Aorta (tissue), 5 donors: ENCODE measurements around the gene NPR3. TPM values are rescaled to one million over a fixed set of nuclear protein-coding genes. Genes with fewer than 3 reads are reported as not detected.
A peak's percentile ranks its signal among the peaks of the same experiment; 100 is the strongest.

ENCODE experiments used
- ATAC-seq: fragments of 200-7000 bp; cut with Tn5 transposase; one replicate; pipeline ENCODE4 v1.9.1; 2022; ENCODE audit warnings: moderate library complexity; ENCODE audit not compliant: low FRiP score
- DNase-seq, 2 donors: peaks; one replicate each; pipeline ENCODE4 v3.0.0-alpha.2; 2020
- H3K27ac ChIP-seq, 2 donors: one replicate each; pipeline ENCODE4 v1.5.1; 2013; ENCODE audit warnings: low read length in 2 of 2, mild to moderate bottlenecking in 2 of 2, moderate library complexity in 2 of 2, control low read depth in 1 of 2, inconsistent platforms in 1 of 2, low read depth in 1 of 2
- H3K27me3 ChIP-seq, 2 donors: one replicate each; pipeline ENCODE4 v1.6.1; 2013; ENCODE audit warnings: control low read depth in 1 of 2, low read length in 1 of 2, mild to moderate bottlenecking in 1 of 2, moderate library complexity in 1 of 2; ENCODE audit not compliant: insufficient read depth in 2 of 2, control insufficient read depth in 1 of 2
- H3K36me3 ChIP-seq, 2 donors: one replicate each; pipeline ENCODE4 v1.6.1; 2013; ENCODE audit warnings: control low read depth in 1 of 2, low read length in 1 of 2, mild to moderate bottlenecking in 1 of 2; ENCODE audit not compliant: insufficient read depth in 2 of 2, control insufficient read depth in 1 of 2
- H3K4me1 ChIP-seq, 2 donors: one replicate each; pipeline ENCODE4 v1.6.1; 2013; ENCODE audit warnings: low read length in 2 of 2, control low read depth in 1 of 2, mild to moderate bottlenecking in 1 of 2, moderate library complexity in 1 of 2; ENCODE audit not compliant: insufficient read depth in 2 of 2, control insufficient read depth in 1 of 2
- H3K4me3 ChIP-seq, 2 donors: one replicate each; pipeline ENCODE4 v1.5.1; 2013; ENCODE audit warnings: low read length in 2 of 2, control low read depth in 1 of 2, mild to moderate bottlenecking in 1 of 2
- H3K9me3 ChIP-seq: one replicate; pipeline ENCODE4 v1.6.1; 2013; ENCODE audit warnings: mild to moderate bottlenecking, low read length; ENCODE audit not compliant: control insufficient read depth
- WGBS, 2 donors: extraction: QIAGEN DNeasy Blood & Tissue Kit; methylation state at CpG; one replicate each; pipeline ENCODE4 v1.1.7; 2013; 5-methylcytosine and 5-hydroxymethylcytosine counted together
- intact Hi-C, 2 donors: fragments of 100-400 bp; cut with DNase I; formaldehyde crosslinking; loops; one replicate each; pipeline versions ENCODE4 v1.14.2 to v1.15.0; 2022
- polyA plus RNA-seq, 2 donors: library from polyadenylated mRNA; stranded (reverse); fragments of 200-250 nt; gene quantifications; one replicate each; pipeline ENCODE4 v1.2.3, GENCODE V29; 2013
- total RNA-seq, 2 donors: library from RNA; stranded (reverse); fragmentation: NEBNext Ultra II Directional; extraction: Animal tissue kit (Norgen Biotek cat#: 25700); gene quantifications; one replicate each; pipeline ENCODE4 v1.2.1, GENCODE V29; 2021
- donor health status: healthy with polysubstance abuse.
- donor health status: Bipolar disorder and iron deficiency.
- donor health status: DM: no; HTN: no; CAD: no.
- donor health status: DM: no; HTN: no; CAD: no.
- donor health status: DM: yes; HTN: yes; CAD: no.

Gene NPR3
- total and polyA plus RNA-seq, 4 donors: 7.9 to 29.7 (median 13.1) TPM

GRCh38 chr5:32778403-32778802 lies 67.3 kb downstream of the NPR3 start:
- peaks cover 0 to 6% of the 10 kb centered on the region in 2 donors for H3K36me3 ChIP-seq
- H3K27ac ChIP-seq: no peak overlapping the region
- H3K9me3 ChIP-seq: no peaks in the 10 kb centered on the region
- intact Hi-C loops: loop anchor here in 1 of 2 donors (5.0 kb wide), 1 partner anchor 66 kb away; the partner anchor contains the start of gene NPR3
- DNase-seq: no peak
- 98 to 100% methylated on average over 2 of the region's 2 CpGs for WGBS, 2 donors
- no peak overlapping the region for H3K4me3 ChIP-seq
- no peaks in the 10 kb centered on the region for H3K27me3 ChIP-seq
- no peak for ATAC-seq
- peaks cover 3 to 8% of the 10 kb centered on the region in 2 donors for H3K4me1 ChIP-seq

- 21 to 22% methylated on average over 5 of the region's 5 CpGs for WGBS, 2 donors
- ATAC-seq (no peak), DNase-seq (no peak)
- Histone ChIP-seq H3K27me3 (no peaks in the 10 kb centered on the region), H3K4me3 (no peak overlapping the region), H3K36me3 (peaks cover 0 to 2% of the 10 kb centered on the region in 2 donors), H3K4me1 (peaks cover 3 to 8% of the 10 kb centered on the region in 2 donors), H3K27ac (peak overlapping the region; percentile 33 to 92), H3K9me3 (no peaks in the 10 kb centered on the region)
- intact Hi-C loops: loop anchor here in 1 of 2 donors (5.0 kb wide), 1 partner anchor 68 kb away; the partner anchor contains the start of gene NPR3
These were observed 68.8 kb downstream of the NPR3 start for GRCh38 chr5:32779754-32780415.

GRCh38 chr5:32780508-32780919 lies 69.4 kb downstream of the NPR3 start:
- ATAC-seq: no peak
- intact Hi-C loops: no loop called here
- no peak overlapping the region for H3K4me3 ChIP-seq
- 2 to 5% methylated on average over 10 of the region's 10 CpGs for WGBS, 2 donors
- H3K9me3 ChIP-seq: no peaks in the 10 kb centered on the region
- no peaks in the 10 kb centered on the region for H3K27me3 ChIP-seq
- H3K36me3 ChIP-seq: no peaks in the 10 kb centered on the region
- no peak for DNase-seq
- H3K4me1 ChIP-seq: peaks cover 3 to 8% of the 10 kb centered on the region in 2 donors
- peak overlapping the region; percentile 33 to 37 for H3K27ac ChIP-seq

GRCh38 chr5:32783661-32784060 lies 72.5 kb downstream of the NPR3 start:
- DNase-seq (no peak), ATAC-seq (no peak)
- intact Hi-C loops: no loop called here
- no peaks in the 10 kb centered on the region for H3K36me3 ChIP-seq
- H3K4me3 ChIP-seq: no peak overlapping the region
- H3K9me3 ChIP-seq: no peaks in the 10 kb centered on the region
- 92 to 93% methylated on average over 4 of the region's 4 CpGs for WGBS, 2 donors
- H3K27me3 ChIP-seq: no peaks in the 10 kb centered on the region
- peaks cover 0 to 6% of the 10 kb centered on the region in 2 donors for H3K4me1 ChIP-seq
- no peak overlapping the region for H3K27ac ChIP-seq

- WGBS, 2 donors: 77 to 82% methylated on average over 3 of the region's 3 CpGs
- peaks cover 0 to 4% of the 10 kb centered on the region in 2 donors for H3K4me1 ChIP-seq
- intact Hi-C loops: no loop called here
- H3K9me3 ChIP-seq: no peaks in the 10 kb centered on the region
- no peak for DNase-seq
- no peak for ATAC-seq
- H3K36me3 ChIP-seq: no peaks in the 10 kb centered on the region
- no peaks in the 10 kb centered on the region for H3K27me3 ChIP-seq
- H3K4me3 ChIP-seq: no peak overlapping the region
- no peak overlapping the region for H3K27ac ChIP-seq
These were observed 74.6 kb downstream of the NPR3 start for GRCh38 chr5:32785611-32786254.

GRCh38 chr5:32786311-32786710 lies 75.2 kb downstream of the NPR3 start:
- Histone ChIP-seq H3K27ac (no peak overlapping the region), H3K36me3 (no peaks in the 10 kb centered on the region), H3K27me3 (no peaks in the 10 kb centered on the region), H3K4me3 (no peak overlapping the region), H3K4me1 (peaks cover 0 to 4% of the 10 kb centered on the region in 2 donors), H3K9me3 (no peaks in the 10 kb centered on the region)
- ATAC-seq (no peak), DNase-seq (no peak)
- WGBS, 2 donors: 79 to 89% methylated on average over 4 of the region's 4 CpGs
- intact Hi-C loops: no loop called here

GRCh38 chr5:32790411-32790951 lies 79.4 kb downstream of the NPR3 start:
- WGBS, 2 donors: 25 to 32% methylated on average over 2 of the region's 2 CpGs
- H3K4me3 ChIP-seq: no peak overlapping the region
- no peaks in the 10 kb centered on the region for H3K27me3 ChIP-seq
- no peaks in the 10 kb centered on the region for H3K9me3 ChIP-seq
- intact Hi-C loops: no loop called here
- peak overlapping the region in 1 of 2 donors; percentile 17 for H3K27ac ChIP-seq
- H3K36me3 ChIP-seq: peaks cover 0 to 3% of the 10 kb centered on the region in 2 donors
- DNase-seq (no peak), ATAC-seq (no peak)
- peaks cover 0 to 4% of the 10 kb centered on the region in 2 donors for H3K4me1 ChIP-seq

GRCh38 chr5:32791536-32792243 lies 80.6 kb downstream of the NPR3 start:
- no peaks in the 10 kb centered on the region for H3K27me3 ChIP-seq
- DNase-seq (no peak), ATAC-seq (no peak)
- intact Hi-C loops: no loop called here
- H3K9me3 ChIP-seq: no peaks in the 10 kb centered on the region
- H3K4me1 ChIP-seq: peaks cover 0 to 4% of the 10 kb centered on the region in 2 donors
- H3K4me3 ChIP-seq: no peak overlapping the region
- no peak overlapping the region for H3K27ac ChIP-seq
- 77 to 91% methylated on average over 9 of the region's 9 CpGs for WGBS, 2 donors
- H3K36me3 ChIP-seq: peaks cover 0 to 3% of the 10 kb centered on the region in 2 donors
